Fibroblast of mammary gland (primary cell): Measurements from ENCODE around the gene MED23.

Experiments
- DNase-seq: peaks from one replicate; pipeline ENCODE4 v3.0.0-alpha.2; 2010; ENCODE audit warnings: low read depth
- H3K4me3 ChIP-seq: 2 replicates; pipeline ENCODE4 v1.5.1; 2011; ENCODE audit warnings: low read depth, mild to moderate bottlenecking, low read length, moderate library complexity; ENCODE audit not compliant: control insufficient read depth
- TF ChIP-seq, protein P1 (sequence below): conservative IDR thresholded peaks from 2 replicates; pipeline ENCODE4 v1.5.1; 2011; ENCODE audit warnings: low read depth, low read length, inconsistent platforms; ENCODE audit not compliant: control insufficient read depth, insufficient read depth

Gene MED23

DNA sequence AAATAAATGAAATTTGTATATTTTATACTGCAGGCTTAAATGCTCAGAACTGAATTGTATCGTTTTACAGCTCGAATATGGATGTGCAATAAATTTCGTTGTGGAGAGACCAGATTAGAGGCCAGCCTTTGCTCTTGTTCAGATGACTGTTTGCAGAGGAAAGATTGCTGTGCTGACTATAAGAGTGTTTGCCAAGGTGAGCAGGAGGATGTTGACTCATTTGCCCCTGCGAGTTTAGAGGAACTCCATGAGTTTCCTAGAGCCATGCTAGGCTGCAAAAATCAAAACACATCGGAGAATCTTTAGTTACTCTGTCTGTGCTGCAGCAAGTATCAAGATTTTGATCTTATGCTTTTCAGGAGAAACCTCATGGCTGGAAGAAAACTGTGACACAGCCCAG, 24.4 kb upstream of the MED23 start:
- TF ChIP-seq, protein P1, sequence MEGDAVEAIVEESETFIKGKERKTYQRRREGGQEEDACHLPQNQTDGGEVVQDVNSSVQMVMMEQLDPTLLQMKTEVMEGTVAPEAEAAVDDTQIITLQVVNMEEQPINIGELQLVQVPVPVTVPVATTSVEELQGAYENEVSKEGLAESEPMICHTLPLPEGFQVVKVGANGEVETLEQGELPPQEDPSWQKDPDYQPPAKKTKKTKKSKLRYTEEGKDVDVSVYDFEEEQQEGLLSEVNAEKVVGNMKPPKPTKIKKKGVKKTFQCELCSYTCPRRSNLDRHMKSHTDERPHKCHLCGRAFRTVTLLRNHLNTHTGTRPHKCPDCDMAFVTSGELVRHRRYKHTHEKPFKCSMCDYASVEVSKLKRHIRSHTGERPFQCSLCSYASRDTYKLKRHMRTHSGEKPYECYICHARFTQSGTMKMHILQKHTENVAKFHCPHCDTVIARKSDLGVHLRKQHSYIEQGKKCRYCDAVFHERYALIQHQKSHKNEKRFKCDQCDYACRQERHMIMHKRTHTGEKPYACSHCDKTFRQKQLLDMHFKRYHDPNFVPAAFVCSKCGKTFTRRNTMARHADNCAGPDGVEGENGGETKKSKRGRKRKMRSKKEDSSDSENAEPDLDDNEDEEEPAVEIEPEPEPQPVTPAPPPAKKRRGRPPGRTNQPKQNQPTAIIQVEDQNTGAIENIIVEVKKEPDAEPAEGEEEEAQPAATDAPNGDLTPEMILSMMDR = no peak
- peak; percentile 42 for DNase-seq
- no peak overlapping the region for H3K4me3 ChIP-seq

DNA sequence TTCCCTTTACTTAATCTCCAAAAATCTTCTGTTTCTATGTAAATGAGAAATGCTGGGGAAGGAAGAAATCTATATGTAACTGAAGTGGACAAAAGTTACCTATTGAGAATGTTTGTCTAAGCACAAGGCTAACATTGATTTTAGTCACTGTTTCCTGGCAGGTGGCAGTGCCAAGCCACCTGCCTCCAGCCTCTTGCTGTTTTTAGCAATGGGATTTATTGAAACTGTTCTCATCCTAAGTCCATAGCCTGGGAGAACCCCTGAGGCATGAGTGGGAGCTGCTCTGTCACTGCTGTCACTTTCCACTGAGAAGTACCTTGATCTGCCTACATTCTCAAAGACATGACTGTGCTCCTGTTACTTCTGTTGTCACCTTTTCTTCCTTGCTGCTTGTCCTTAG, 23.7 kb upstream of the MED23 start:
- TF ChIP-seq, protein P1 = no peak
- H3K4me3 ChIP-seq = no peak overlapping the region
- no peak for DNase-seq

DNA sequence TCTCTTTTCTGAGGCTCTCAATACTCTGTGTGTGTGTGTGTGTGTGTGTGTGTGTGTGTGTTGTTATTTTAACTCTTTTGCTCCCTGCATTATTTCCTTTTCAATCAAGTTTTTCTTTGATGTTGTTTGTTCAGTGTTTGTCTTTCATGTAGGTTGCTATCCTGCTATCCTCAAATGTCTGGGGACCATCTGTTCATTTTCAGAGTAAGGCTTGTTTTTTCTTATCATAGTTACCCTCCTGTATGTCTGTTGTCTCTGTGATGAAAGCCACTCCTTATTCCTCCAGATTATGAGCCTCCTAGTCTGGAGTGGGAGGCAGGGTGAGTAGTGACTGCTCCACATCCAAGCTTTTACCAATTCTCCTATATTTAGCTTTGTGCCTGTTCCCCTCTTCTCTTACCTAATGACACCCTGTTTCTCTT, 18.2 kb upstream of the MED23 start:
- no peak for DNase-seq
- TF ChIP-seq, protein P1 = no peak
- no peak overlapping the region for H3K4me3 ChIP-seq

DNA sequence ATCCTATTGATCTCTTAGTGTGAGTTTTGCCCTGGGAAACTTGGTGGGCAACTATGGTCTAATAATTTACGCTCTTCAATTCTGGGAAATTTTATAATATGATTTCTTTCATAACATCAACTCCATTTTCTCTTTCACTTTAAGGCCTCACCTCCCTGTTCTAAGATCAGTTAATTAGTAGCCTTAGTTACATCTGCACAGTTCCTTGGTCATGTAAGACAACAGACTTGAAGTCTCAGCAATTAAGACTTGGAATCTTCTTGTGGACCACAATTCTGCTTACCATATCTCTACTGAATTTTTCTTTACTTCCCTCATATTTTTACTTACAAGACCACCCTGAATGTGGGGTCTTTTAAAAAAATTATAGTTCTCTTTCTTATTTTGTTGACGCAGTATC, 17.8 kb upstream of the MED23 start:
- TF ChIP-seq, protein P1 = no peak
- DNase-seq = no peak
- H3K4me3 ChIP-seq = no peak overlapping the region

DNA sequence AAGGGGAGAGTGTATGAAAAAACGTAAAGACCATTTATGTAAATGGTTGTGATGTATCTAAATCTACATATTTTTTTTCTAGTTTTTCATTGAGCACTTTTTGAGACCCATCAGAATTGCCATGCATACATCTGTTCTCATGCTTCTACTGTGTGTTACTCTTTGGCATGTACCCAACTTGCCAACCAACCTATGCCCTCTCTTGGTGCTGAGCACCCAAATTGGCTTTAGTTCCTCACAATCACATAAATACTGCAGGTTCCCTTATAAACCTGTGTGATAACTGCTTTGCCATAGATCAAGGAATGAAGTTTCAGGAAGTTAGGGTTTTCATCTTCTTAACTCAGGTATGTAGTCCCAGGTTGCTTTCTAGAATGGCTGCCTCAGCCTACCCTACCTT, 16.9 kb upstream of the MED23 start:
- DNase-seq = no peak
- H3K4me3 ChIP-seq = no peak overlapping the region
- TF ChIP-seq, protein P1 = no peak

DNA sequence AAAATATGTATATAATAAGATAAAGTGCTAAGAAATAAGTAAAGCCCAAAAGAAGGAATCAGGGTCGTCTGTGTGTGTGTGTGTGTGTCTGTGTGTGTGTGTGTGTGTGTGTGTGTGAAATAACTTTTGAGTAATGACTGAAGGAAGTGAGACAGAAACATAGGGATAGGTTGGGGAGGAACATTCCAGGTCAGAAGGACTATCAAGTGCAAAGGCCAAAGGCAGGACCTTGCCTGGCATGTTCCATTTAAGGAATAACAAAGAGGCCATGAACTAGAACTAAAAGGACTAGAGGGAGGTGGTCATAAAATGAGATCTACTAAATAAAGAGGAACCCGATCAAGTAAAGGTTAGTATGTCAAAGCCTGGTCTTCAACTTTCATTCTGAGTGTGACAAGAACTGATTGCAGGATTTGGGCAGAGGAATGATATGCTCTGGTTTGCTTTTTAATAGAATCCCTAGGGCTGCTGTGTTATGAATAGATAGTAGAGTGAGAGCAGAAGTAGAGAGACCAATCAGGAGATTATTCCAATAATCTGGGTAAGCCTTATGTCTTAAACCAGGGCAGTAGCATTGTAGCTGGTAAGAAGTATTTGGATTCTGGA, 15.9 kb upstream of the MED23 start:
- no peak for DNase-seq

More for the DNA sequence above, 15.9 kb upstream of the MED23 start:
- no peak overlapping the region for H3K4me3 ChIP-seq
- TF ChIP-seq, protein P1 = no peak
